Thoracic aorta (tissue), 2 donors: Measurements from ENCODE around the gene UBE2C. TPM values are rescaled to one million over a fixed set of nuclear protein-coding genes. Genes with fewer than 3 reads are reported as not detected.
A peak's percentile ranks its signal among the peaks of the same experiment; 100 is the strongest.

Source experiments
- ATAC-seq: fragments of 150-250 bp; one replicate; pipeline ENCODE4 v1.8.0; 2017; ENCODE audit warnings: low read depth; ENCODE audit not compliant: insufficient number of reproducible peaks, low FRiP score
- DNase-seq: peaks from one replicate; pipeline ENCODE4 v3.0.0-alpha.2; 2020; ENCODE audit warnings: low spot score
- H3K27ac ChIP-seq, 2 donors: fragments of 200-600 bp; sonication (generic); 1 replicate in 1 of 2; 2 replicates in 1 of 2; pipeline ENCODE4 v1.5.1; 2016; ENCODE audit warnings: mild to moderate bottlenecking in 2 of 2, moderate library complexity in 2 of 2
- H3K27me3 ChIP-seq: fragments of 200-600 bp; sonication (generic); replicated peaks from 2 replicates; pipeline ENCODE4 v1.6.0; 2016; ENCODE audit warnings: mild to moderate bottlenecking; ENCODE audit not compliant: insufficient read depth
- H3K36me3 ChIP-seq: fragments of 200-600 bp; sonication (generic); one replicate; pipeline ENCODE4 v1.5.1; 2016
- H3K4me1 ChIP-seq, 2 donors: fragments of 200-600 bp; sonication (generic); 1 replicate in 1 of 2; 2 replicates in 1 of 2; pipeline versions ENCODE4 v1.5.1 to v1.6.0; 2016; ENCODE audit warnings: low read depth in 2 of 2, mild to moderate bottlenecking in 1 of 2; ENCODE audit not compliant: control insufficient read depth in 1 of 2
- H3K4me3 ChIP-seq: fragments of 200-600 bp; sonication (generic); 2 replicates; pipeline ENCODE4 v1.5.1; 2016; ENCODE audit warnings: mild to moderate bottlenecking
- H3K9me3 ChIP-seq: fragments of 200-600 bp; sonication (generic); 2 replicates; pipeline ENCODE4 v1.5.1; 2016
- CTCF ChIP-seq: fragments of 200-600 bp; sonication (generic); IDR thresholded peaks from one replicate; pipeline ENCODE4 v1.5.1; 2019; ENCODE audit warnings: antibody characterized with exemption
- total RNA-seq, 2 donors: library from RNA; depleted of rRNA; stranded (reverse); fragments of >200 nt; gene quantifications; one replicate each; pipeline versions ENCODE4 v1.1.0 to v1.2.3, GENCODE V29; 2016

The UBE2C gene
- total RNA-seq, 2 donors from 2014 or later = not detected

DNA sequence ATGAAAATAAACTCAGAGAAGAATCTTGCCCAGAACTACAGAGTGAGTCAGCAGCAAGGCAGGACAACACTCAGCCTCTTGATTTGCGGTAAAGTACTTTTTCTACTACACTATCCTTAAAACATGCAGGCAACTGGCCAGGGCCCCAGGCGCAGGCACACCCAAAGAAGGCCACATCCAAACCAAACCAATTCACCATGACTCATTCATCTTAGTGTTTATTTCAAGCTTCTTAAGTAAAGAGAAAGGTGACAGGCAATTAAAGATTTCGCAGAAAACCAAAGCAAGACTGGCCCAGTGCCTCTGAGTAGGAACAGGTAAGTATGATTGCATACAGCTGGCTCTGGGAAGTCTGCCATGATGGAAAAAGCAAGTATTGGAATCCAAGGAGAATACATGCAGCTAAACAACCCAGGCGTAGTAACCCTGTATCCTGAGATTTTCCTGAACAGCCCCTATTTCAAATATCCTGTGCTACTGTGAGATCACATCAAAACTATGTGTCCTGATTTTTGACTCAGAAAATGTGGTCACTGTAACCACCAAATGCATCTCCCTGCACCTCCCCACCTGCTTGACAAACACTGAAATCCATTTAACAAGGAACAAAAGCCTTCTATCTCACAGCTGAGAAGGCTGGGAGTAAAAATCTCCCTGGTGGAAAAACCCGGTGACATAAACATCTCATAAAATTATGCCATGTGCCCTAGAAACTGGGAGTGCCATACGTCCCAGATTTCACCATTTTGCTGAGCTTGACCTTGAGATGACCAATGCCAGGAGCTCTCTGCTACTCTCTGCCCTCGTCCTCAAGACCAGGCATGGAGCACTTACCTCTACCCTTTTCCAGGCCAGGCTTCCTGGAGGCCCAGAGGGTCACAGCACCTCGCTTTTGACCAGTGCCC, 33.2 kb upstream of the UBE2C start:
- Histone ChIP-seq H3K27ac (peak overlapping the region; percentile 96 to 98), H3K27me3 (no peaks in the 10 kb centered on the region), H3K4me1 (peaks cover 37 to 62% of the 10 kb centered on the region in 2 donors), H3K36me3 (no peaks in the 10 kb centered on the region), H3K9me3 (no peaks in the 10 kb centered on the region), H3K4me3 (peak overlapping the region; percentile 1)
- DNase-seq = peak; percentile 93
- ATAC-seq = peak; percentile 87
- no peak for TF ChIP-seq CTCF

DNA sequence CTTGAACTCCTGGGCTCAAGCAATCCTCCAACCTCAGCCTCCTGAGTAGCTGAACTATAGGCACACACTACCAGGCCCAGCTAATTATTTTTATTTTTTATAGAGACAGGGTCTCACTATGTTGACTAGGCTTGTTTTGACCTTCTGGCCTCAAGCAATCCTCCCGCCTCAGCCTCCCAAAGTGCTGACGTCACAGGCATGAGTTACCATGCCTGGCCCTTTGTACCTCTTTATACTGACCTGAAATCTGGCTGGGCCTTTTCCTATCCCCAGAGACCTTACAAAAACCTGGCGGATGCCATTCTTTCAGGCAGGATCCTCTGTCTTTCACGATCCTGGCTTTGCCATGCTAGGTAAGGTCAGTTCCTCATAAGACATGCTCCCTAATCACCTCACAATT, 32.3 kb upstream of the UBE2C start:
- Histone ChIP-seq H3K27me3 (no peaks in the 10 kb centered on the region), H3K4me1 (peaks cover 37 to 63% of the 10 kb centered on the region in 2 donors), H3K9me3 (no peaks in the 10 kb centered on the region), H3K36me3 (no peaks in the 10 kb centered on the region), H3K27ac (peak overlapping the region; percentile 96 to 98), H3K4me3 (no peak overlapping the region)
- ATAC-seq = no peak
- no peak for TF ChIP-seq CTCF
- no peak for DNase-seq

DNA sequence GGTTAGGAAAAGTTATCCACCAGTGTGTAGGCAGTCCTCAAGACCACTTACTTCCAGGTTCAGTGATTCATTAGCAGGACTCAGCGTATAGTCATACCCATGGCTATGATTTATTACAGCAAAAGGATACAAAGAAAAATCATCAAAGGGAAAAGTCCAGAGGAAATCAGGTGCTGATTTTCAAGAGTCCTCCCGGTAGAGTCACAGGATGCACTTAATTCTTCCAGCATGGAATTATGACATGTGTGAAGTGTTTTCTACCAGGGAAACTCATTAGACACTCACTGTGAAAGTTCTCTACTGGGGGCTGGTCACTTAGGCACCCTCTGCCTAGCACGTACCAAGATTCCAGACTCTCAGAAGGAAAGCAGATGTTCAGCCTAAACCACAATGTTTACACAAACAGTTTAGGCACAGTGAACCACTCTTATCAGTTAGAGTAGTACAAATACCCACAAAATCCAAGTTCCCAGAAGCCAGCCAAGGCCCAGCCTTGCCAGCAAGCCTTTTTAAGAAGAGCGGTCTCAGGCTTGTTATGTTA, 31.0 kb upstream of the UBE2C start:
- H3K27me3 ChIP-seq = no peaks in the 10 kb centered on the region
- H3K36me3 ChIP-seq = no peaks in the 10 kb centered on the region
- H3K9me3 ChIP-seq = no peaks in the 10 kb centered on the region
- peak overlapping the region; percentile 96 to 98 for H3K27ac ChIP-seq
- no peak for TF ChIP-seq CTCF
- ATAC-seq = no peak
- no peak for DNase-seq
- peaks cover 37 to 63% of the 10 kb centered on the region in 2 donors for H3K4me1 ChIP-seq
- H3K4me3 ChIP-seq = no peak overlapping the region

DNA sequence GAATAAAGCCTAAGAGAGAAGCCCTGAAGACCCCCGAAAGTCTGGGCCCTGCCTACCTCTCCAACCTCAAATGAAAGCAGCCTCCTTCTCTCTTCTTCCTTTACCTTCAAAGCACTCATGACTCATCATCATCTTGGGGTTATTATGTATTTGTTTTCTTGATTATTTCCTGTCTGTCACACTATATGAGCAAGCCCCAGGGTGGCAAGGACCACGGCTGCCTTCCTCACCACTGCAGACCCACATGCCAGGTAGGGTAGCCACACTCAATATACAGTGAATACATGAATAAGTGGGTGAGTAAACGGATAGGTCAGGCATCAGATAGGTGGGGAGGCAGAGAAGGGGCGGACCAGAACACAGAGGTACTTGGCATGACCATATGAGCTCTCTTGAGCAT, 29.6 kb upstream of the UBE2C start:
- ATAC-seq = no peak
- peaks cover 37 to 61% of the 10 kb centered on the region in 2 donors for H3K4me1 ChIP-seq
- no peaks in the 10 kb centered on the region for H3K27me3 ChIP-seq
- peak overlapping the region; percentile 15 to 96 for H3K27ac ChIP-seq
- H3K9me3 ChIP-seq = no peaks in the 10 kb centered on the region
- DNase-seq = no peak
- no peaks in the 10 kb centered on the region for H3K36me3 ChIP-seq
- TF ChIP-seq CTCF = no peak
- H3K4me3 ChIP-seq = no peak overlapping the region

DNA sequence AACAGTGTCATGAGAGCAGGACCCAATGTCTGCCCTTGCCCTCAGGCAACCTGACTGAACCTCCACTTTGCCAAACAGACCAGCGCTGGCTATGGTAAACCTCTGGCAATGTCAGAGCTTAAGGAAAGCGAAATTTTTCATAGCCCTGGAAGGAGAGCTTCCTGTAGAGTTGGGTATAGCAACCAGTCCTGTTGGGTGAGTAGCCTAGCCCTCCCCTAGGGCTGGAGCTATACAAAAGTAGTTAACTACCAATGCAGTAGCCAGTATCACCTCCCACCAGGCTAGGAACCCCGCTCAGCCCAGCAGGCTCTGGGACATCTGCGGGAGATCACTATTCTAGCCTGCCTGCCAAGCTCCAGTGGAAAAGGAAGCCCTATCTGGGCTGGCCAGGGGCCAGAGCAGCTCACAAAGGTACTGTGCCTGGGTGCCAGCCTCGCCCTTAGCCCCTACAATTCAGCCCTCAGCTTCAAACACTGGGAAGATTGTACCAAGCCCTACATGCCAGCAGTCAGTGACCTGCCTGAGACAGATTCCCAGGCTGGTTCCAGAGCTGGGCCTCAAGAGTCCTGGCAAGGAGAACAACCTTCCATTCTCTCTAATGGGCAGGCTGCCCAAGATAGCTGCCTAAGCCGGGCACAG, 28.7 kb upstream of the UBE2C start:
- DNase-seq (no peak), ATAC-seq (no peak)
- no peaks in the 10 kb centered on the region for H3K27me3 ChIP-seq
- no peaks in the 10 kb centered on the region for H3K36me3 ChIP-seq
- peak overlapping the region; percentile 1 to 29 for H3K27ac ChIP-seq
- H3K4me3 ChIP-seq = no peak overlapping the region
- peaks cover 30 to 53% of the 10 kb centered on the region in 2 donors for H3K4me1 ChIP-seq
- TF ChIP-seq CTCF = no peak
- no peaks in the 10 kb centered on the region for H3K9me3 ChIP-seq
